GM12864 (cell line): ENCODE measurements around the gene DENND10.
"Not testable (repeated sequence)": the region's sequence is repeated elsewhere in the genome, so short reads cannot be mapped to it uniquely, and the experiment has no call there.

Source experiments
- DNase-seq: peaks from one replicate; pipeline ENCODE4 v3.0.0-alpha.2; 2011; ENCODE audit warnings: low read depth
- H3K4me3 ChIP-seq: 2 replicates; pipeline ENCODE4 v1.5.1; 2011; ENCODE audit warnings: mild to moderate bottlenecking, low read depth, low read length, control low read depth
- TF ChIP-seq, protein P1 (sequence below): IDR thresholded peaks from 2 replicates; pipeline ENCODE4 v1.5.1; 2011; ENCODE audit warnings: low read depth, mild to moderate bottlenecking, moderate library complexity, low read length, control low read depth, inconsistent platforms; ENCODE audit errors: missing control alignments

DENND10 gene

DNA sequence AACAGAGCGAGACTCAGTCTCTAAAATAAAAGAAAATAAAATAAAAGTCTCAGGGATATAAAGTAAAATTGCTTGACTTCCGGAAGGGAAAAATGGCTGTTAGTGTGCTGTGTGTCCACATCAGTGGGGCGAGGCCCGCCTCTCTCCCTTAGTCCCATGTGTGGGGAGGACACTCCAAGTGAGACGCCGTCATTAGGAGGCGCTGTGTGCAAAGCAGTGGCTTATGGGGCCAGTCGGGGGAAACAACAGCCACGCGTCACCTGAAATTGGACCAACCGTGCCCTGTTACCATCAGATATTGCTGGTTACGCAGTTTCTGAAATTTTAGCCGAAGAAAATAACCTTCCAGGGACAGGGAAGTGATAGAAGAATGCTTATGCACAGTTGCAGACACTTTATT is 45.8 kb downstream of the DENND10 start:
- H3K4me3 ChIP-seq: no peak overlapping the region
- DNase-seq: no peak
- TF ChIP-seq, protein P1, sequence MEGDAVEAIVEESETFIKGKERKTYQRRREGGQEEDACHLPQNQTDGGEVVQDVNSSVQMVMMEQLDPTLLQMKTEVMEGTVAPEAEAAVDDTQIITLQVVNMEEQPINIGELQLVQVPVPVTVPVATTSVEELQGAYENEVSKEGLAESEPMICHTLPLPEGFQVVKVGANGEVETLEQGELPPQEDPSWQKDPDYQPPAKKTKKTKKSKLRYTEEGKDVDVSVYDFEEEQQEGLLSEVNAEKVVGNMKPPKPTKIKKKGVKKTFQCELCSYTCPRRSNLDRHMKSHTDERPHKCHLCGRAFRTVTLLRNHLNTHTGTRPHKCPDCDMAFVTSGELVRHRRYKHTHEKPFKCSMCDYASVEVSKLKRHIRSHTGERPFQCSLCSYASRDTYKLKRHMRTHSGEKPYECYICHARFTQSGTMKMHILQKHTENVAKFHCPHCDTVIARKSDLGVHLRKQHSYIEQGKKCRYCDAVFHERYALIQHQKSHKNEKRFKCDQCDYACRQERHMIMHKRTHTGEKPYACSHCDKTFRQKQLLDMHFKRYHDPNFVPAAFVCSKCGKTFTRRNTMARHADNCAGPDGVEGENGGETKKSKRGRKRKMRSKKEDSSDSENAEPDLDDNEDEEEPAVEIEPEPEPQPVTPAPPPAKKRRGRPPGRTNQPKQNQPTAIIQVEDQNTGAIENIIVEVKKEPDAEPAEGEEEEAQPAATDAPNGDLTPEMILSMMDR: no peak

DNA sequence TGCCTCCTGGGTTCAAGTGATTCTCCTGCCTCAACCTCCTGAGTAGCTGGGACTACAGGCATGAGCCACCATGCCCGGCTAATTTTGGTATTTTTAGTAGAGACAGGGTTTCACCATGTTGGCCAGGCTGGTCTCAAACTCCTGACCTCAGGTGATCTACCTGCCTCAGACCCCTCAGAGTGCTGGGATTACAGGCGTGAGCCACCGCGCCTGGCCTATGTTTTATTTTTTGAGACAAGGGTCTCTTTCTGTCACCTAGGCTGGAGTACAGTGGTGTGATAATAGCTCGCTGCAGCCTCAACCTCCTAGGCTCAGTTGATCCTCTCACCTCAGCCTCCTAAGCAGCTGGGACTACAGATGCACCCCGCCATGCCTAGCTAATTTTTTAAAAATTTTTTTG is 47.7 kb downstream of the DENND10 start:
- DNase-seq: not testable (repeated sequence)

GRCh38 chr10:119153041-119153440 is 49.1 kb downstream of the DENND10 start:
- TF ChIP-seq, protein P1: no peak
- no peak overlapping the region for H3K4me3 ChIP-seq
- DNase-seq: no peak

More for the DNA sequence above, 47.7 kb downstream of the DENND10 start:
- H3K4me3 ChIP-seq: not testable (repeated sequence)

DNA sequence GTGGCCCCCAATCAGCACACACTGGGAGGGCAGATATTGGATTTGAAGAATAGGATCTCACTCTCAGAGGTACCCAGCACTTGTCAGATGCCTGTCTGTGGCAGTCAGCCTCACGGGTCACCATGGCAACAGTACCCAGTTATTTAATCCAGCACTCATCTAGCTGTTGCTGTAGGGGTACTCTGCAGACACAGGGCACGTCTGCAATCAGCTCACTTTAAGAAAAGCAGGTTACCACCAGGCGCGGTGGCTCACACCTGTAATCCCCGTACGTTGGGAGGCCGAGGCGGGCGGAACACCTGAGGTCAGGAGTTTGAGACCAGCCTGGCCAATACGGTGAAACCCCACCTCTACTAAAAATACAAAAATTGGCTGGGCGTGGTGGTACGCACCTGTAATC is 49.7 kb downstream of the DENND10 start:
- H3K4me3 ChIP-seq: no peak overlapping the region
- TF ChIP-seq, protein P1: no peak
- DNase-seq: no peak

DNA sequence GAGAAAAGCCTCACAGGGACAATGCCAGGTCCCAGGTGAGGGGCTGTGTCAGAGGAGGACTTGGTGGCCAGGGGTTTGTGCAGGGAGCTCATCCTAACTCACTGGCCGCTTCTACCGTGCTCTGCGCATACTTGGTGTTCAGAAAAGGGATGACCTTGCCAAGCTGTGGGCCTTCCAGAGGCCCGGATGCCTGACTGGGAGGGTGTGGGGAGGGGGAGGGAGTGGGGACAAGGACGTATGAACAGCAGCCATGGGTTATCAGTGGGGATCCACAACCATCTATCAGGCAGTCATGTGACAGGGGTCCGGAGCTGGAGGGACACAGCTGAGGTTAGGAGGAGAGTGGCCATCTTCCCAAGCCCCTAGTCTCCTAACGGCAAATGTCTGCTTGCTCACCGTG is 55.4 kb downstream of the DENND10 start:
- TF ChIP-seq, protein P1: no peak

GRCh38 chr10:119161680-119162451 is 58.0 kb downstream of the DENND10 start:
- no peak for DNase-seq
- no peak overlapping the region for H3K4me3 ChIP-seq
- TF ChIP-seq, protein P1: no peak

More for the DNA sequence above, 55.4 kb downstream of the DENND10 start:
- H3K4me3 ChIP-seq: no peak overlapping the region
- no peak for DNase-seq

DNA sequence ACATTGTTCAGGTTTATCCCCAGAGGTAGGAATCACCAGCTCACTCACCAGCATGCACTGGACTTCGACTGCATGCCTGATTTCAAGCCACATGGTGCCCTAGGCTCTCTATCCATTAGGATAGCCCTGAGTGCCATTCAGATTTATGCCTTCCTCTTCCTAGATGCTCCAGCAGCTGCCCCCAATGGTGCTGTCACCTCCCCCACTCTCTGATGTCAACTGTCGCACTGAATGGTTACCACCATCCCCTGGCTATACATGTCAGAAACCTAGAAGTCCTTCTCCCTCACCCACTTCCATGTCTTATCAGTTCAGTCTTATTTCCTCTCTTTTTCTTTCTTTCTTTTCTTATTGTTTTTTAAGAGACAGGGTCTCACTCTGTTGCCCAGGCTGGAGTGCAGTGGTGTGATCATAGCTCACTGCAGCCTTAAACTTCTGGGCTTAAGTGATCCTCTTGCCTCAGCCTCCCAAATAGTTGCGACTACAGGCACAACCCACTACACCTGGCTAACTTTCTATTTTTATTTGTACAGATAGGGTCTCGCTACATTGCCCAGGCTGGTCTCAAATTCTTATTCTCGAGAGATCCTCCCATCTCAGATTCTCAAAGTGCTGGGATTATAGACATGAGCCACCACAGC is 58.7 kb downstream of the DENND10 start:
- no peak overlapping the region for H3K4me3 ChIP-seq
- no peak for DNase-seq
- TF ChIP-seq, protein P1: no peak
